ENCODE data around the gene RING1.

DNA sequence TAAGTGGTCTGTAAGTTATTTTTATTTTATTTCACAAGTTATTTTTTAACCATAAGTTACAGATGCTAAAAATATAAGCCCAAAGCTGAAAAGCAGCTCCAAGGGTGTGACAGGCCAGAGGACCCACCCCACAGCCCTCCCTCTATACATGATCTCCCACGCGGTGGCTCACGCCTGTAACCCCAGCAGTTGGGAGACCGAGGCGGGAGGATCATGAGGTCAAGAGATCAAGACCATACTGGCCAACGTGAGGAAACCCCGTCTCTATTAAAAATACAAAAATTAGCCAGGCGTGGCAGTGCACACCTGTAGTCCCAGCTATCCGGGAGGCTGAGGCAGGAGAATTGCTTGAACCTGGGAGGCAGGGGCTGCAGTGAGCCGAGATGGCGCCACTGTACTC lies 48.2 kb upstream of the RING1 start:
- TF ChIP-seq, protein P1, sequence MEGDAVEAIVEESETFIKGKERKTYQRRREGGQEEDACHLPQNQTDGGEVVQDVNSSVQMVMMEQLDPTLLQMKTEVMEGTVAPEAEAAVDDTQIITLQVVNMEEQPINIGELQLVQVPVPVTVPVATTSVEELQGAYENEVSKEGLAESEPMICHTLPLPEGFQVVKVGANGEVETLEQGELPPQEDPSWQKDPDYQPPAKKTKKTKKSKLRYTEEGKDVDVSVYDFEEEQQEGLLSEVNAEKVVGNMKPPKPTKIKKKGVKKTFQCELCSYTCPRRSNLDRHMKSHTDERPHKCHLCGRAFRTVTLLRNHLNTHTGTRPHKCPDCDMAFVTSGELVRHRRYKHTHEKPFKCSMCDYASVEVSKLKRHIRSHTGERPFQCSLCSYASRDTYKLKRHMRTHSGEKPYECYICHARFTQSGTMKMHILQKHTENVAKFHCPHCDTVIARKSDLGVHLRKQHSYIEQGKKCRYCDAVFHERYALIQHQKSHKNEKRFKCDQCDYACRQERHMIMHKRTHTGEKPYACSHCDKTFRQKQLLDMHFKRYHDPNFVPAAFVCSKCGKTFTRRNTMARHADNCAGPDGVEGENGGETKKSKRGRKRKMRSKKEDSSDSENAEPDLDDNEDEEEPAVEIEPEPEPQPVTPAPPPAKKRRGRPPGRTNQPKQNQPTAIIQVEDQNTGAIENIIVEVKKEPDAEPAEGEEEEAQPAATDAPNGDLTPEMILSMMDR (IDR thresholded peaks at IDR 0.05; ENCODE audit: low read length): no peak
- TF ChIP-seq EZH2 (IDR thresholded peaks at IDR 0.05; ENCODE audit: borderline replicate concordance, low read length): no peak
